Brain pericyte (primary cell): ENCODE measurements around the gene ADISSP.
"Not testable (repeated sequence)": the region's sequence is repeated elsewhere in the genome, so short reads cannot be mapped to it uniquely, and the experiment has no call there.

Experiments used
- DNase-seq: peaks from one replicate; pipeline ENCODE4 v3.0.0-alpha.2; 2012; ENCODE audit warnings: low read depth, low spot score

ADISSP gene

DNA sequence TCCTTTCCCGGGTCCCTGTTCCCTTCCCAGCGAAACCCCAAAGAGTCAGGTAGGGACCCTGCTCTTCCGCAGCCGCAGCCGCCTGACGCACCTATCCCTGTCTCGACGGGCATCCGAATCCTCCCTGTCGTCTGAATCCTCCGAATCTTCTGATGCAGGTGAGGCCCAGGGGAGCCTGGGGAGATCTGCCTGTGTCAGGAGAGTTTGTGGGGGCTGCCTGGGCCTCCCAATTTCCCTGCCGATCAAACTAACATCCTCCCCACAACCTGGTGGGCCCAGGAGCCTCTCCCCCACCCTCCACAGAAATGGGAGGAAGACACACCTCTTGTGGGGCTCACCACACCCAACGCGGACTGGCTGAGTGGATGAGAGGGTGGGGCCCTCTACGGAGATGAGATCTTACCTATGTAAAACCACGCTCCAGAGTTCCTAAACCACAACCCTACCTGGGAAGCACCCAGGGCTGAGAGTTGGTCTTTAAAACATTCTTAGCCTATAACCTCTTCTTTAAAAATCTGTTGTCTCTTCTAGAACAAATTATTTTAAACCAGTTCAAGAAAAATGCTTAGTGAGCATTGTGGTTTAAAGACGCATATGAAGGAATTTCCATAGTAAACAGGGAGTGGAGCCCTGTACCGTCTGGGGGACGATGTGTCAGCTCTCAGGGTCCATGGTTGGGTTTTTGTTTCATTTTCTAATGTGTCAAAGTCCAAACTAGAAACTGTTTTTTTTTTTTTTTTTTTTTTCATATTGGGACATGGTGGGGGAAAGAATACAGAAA is 30.2 kb upstream of the ADISSP start:
- no peak for DNase-seq

DNA sequence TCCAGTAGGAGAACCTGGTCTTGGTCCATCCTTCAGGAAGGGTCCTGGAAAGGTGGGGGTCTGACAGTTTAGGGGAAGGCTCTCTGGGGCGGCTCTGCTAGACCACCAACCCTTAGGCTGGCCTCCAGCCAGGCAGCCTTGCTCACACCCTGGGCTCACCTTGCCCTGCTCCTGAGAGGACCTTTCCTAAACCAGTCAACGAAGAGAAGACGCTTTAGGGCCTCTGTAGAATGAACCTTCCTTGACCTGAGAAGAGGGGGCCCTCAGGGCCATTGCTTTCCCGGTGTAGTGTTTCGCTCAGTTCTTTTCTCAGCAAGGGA is 29.6 kb upstream of the ADISSP start:
- no peak for DNase-seq

- DNase-seq, result no peak
Measured at GRCh38 chr20:3796477-3797225, 29.1 kb upstream of the ADISSP start.

GRCh38 chr20:3795511-3796468 is 28.2 kb upstream of the ADISSP start, which contains the start of gene CDC25B:
CDC25B (plus strand) TSS chr20:3796310; CDS start chr20:3796532, 222 bp downstream.
- peak; percentile 71 for DNase-seq

GRCh38 chr20:3794701-3795420 is 27.3 kb upstream of the ADISSP start:
- DNase-seq, result no peak

DNA sequence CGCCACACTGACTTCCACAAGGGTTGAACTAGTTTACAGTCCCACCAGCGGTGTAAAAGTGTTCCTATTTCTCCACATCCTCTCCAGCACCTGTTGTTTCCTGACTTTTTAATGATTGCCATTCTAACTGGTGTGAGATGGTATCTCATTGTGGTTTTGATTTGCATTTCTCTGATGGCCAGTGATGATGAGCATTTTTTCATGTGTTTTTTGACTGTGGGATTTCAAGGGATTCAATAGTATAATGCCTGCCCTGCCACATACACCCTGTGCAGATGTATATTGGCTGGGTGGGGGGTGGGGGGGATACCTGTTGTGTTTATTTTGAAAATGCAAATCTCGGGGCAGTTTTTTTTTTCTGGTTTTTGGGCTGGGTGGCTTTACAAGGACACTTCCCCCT is 26.6 kb upstream of the ADISSP start:
- not testable (repeated sequence) for DNase-seq

- not testable (repeated sequence) for DNase-seq
Measured at GRCh38 chr20:3789201-3789600, 21.6 kb upstream of the ADISSP start.

- DNase-seq, result no peak
Measured at GRCh38 chr20:3788685-3789155, 21.2 kb upstream of the ADISSP start.

- DNase-seq, result no peak
Measured at GRCh38 chr20:3787324-3788014, 19.9 kb upstream of the ADISSP start.

DNA sequence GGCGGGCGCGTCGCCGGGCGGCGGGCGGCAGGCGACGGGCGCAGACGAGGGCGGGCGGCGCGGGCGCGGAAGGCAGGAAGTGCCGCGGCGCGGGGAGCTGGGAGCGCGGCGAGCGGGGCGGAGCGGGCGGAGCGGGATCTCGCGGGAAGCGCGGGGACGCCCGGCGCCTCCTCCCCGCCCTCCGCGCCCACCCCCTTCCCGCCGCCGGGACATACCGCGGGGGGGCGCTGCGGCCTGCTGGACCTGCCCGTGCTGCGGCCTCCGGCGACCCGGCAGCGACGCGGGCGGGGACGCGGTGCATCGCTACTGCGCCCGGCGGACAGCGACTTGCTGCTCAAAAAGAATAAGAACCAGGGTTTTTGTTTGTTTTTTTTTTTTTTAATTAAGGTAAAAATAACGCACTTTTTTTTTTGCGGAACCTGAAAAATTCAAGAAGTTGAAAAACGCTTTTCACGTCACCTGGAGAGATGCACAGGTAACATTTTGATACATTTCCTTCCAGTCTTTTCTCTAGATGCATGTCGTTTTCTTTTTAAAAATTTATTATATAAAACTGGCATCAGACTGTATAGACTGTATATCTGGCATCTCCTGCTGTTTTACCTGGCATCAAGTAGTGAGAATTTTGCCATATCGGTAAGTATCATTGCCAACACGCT is 19.2 kb upstream of the ADISSP start, which contains the start of gene CENPB:
CENPB (minus strand) TSS at position 76 of the 659 bp plus-strand sequence. CDS start 257 bp downstream, outside the sequence.
- DNase-seq, result no peak

DNA sequence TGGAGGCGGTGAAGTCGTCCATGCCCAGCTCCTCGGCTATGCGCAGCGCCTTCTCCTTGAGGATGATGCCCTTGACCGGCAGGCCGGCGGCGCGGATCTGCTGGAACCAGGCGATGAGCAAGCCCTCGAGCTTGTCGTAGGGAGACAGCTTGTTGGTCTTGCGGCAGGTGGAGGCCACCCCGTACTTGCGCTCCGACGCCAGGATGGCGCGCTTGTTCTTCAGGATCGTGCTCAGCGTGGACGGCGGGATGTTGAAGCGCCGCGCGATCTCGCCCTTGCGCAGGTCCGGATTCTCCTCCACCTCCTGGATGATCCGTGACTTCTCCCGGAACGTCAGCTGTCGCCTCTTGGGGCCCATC is 18.6 kb upstream of the ADISSP start:
- no peak for DNase-seq

DNA sequence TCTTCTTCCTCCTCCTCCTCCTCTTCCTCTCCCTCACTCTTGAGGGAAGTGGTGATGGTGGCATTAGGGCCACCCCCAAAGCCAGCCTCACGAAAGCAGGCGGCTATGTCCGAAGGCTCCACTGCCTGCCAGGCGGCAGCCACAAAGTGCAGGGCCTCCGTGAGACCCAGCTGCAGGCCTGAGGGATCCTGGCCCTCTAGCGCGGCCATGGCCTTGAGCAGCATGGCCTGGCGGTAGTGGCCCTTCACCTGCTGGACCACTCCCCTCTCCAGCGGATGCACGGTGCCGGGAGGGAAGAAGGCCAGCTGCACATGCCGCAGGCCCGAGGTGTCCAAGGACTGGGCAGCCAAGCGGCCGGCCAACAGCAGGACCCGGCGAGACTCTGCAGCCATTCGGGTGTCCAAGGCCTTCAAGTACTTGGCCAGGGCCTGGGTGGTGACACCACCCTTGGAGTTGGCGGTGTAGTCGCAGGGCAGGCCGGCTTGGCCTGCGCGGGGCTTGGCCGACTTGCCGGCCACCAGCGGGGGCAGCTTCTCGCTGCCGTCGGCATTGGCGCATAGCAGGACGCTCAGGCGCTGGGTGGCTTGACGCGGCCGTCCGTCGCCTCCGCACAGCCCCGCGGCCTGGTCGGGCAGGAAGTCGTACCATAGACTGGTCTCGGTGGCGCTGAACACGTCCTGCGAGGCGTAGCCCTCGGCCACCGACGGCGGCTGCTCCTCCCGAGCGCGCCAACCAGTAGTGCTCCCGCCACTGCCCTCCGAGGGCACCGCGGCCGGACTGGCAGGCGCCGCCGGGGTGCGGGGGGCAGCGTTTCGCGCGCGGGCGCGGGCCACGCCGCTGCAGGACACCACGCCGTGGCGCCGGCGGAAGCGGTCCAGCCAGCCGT is 17.9 kb upstream of the ADISSP start:
- no peak for DNase-seq

GRCh38 chr20:3784863-3785239 is 17.3 kb upstream of the ADISSP start:
- no peak for DNase-seq

- no peak for DNase-seq
Measured at GRCh38 chr20:3784216-3784853, 16.8 kb upstream of the ADISSP start.

GRCh38 chr20:3783511-3784195 is 16.1 kb upstream of the ADISSP start:
- no peak for DNase-seq

- DNase-seq, result no peak
Measured at GRCh38 chr20:3783068-3783489, 15.5 kb upstream of the ADISSP start.

DNA sequence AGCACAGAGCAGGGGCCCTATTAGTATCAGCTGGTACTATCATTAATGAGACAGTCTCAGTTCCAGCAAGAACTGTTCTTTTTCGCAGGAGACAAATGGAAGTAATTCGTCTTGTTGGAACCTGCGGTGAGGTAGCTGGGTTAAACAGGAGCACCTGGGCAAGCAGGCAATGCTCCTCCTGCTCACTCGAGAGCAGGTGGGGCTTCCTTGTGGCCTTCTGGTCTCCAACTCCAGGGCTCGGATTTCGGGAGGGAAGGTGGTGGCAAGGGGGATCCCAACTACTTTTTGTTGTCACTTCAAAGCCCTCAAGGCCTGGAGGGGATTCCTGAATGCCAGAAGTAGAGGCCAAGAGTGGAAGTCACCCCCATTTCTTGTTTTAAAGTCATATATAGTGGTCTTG is 15.0 kb upstream of the ADISSP start:
- DNase-seq, result no peak
